ENCODE measurements around the gene EYA2. TPM values are rescaled to one million over a fixed set of nuclear protein-coding genes. Genes with fewer than 3 reads are reported as not detected.
"Not testable (repeated sequence)": the region's sequence is repeated elsewhere in the genome, so short reads cannot be mapped to it uniquely, and the experiment has no call there.

Gene EYA2
- total RNA-seq, 1 donor from 2014 or later, result not detected

- DNase-seq (ENCODE audit: extremely low read depth, low read depth, low spot score), result no peak
Observed at GRCh38 chr20:46894971-46895905, 595 bp downstream of the EYA2 start.

- no peak for DNase-seq (ENCODE audit: extremely low read depth, low read depth, low spot score)
Observed at GRCh38 chr20:46895906-46896242, 1.2 kb downstream of the EYA2 start.

GRCh38 chr20:46897328-46897880, 2.8 kb downstream of the EYA2 start:
- DNase-seq (ENCODE audit: extremely low read depth, low read depth, low spot score), result no peak

- DNase-seq (ENCODE audit: extremely low read depth, low read depth, low spot score), result no peak
Observed at GRCh38 chr20:46898423-46898822, 3.8 kb downstream of the EYA2 start.

GRCh38 chr20:46899621-46900020, 5.0 kb downstream of the EYA2 start:
- no peak for DNase-seq (ENCODE audit: extremely low read depth, low read depth, low spot score)

GRCh38 chr20:46900086-46900485, 5.4 kb downstream of the EYA2 start:
- no peak for DNase-seq (ENCODE audit: extremely low read depth, low read depth, low spot score)

- DNase-seq (ENCODE audit: extremely low read depth, low read depth, low spot score), result no peak
Observed at GRCh38 chr20:46900826-46901225, 6.2 kb downstream of the EYA2 start.

GRCh38 chr20:46901638-46902037, 7.0 kb downstream of the EYA2 start:
- DNase-seq (ENCODE audit: extremely low read depth, low read depth, low spot score), result no peak

GRCh38 chr20:46903256-46903655, 8.6 kb downstream of the EYA2 start:
- no peak for DNase-seq (ENCODE audit: extremely low read depth, low read depth, low spot score)

GRCh38 chr20:46903937-46904336, 9.3 kb downstream of the EYA2 start:
- DNase-seq (ENCODE audit: extremely low read depth, low read depth, low spot score), result no peak

- DNase-seq (ENCODE audit: extremely low read depth, low read depth, low spot score), result no peak
Observed at GRCh38 chr20:46905364-46906125, 10.9 kb downstream of the EYA2 start.

GRCh38 chr20:46913329-46914044, 18.8 kb downstream of the EYA2 start:
- no peak for DNase-seq (ENCODE audit: extremely low read depth, low read depth, low spot score)

GRCh38 chr20:46914789-46915379, 20.2 kb downstream of the EYA2 start:
- DNase-seq (ENCODE audit: extremely low read depth, low read depth, low spot score), result no peak

- no peak for DNase-seq (ENCODE audit: extremely low read depth, low read depth, low spot score)
Observed at GRCh38 chr20:46915575-46916257, 21.1 kb downstream of the EYA2 start.

GRCh38 chr20:46916258-46916603, 21.6 kb downstream of the EYA2 start:
- DNase-seq (ENCODE audit: extremely low read depth, low read depth, low spot score), result no peak

- no peak for DNase-seq (ENCODE audit: extremely low read depth, low read depth, low spot score)
Observed at GRCh38 chr20:46917155-46917554, 22.5 kb downstream of the EYA2 start.

- no peak for DNase-seq (ENCODE audit: extremely low read depth, low read depth, low spot score)
Observed at GRCh38 chr20:46920114-46920513, 25.5 kb downstream of the EYA2 start.

- DNase-seq (ENCODE audit: extremely low read depth, low read depth, low spot score), result not testable (repeated sequence)
Observed at GRCh38 chr20:46922841-46923240, 28.2 kb downstream of the EYA2 start.

GRCh38 chr20:46923550-46923949, 28.9 kb downstream of the EYA2 start:
- DNase-seq (ENCODE audit: extremely low read depth, low read depth, low spot score), result no peak

GRCh38 chr20:46928580-46929132, 34.0 kb downstream of the EYA2 start:
- no peak for DNase-seq (ENCODE audit: extremely low read depth, low read depth, low spot score)

All from glomerular endothelial cell (primary cell).